Epithelial cell of esophagus (primary cell): ENCODE data around the gene ZNF385D.

Source experiments
- DNase-seq: peaks from one replicate; pipeline ENCODE4 v3.0.0; 2010; ENCODE audit warnings: low read depth
- H3K4me3 ChIP-seq: 2 replicates; pipeline ENCODE4 v1.5.1; 2011; ENCODE audit warnings: mild to moderate bottlenecking, low read length, control low read depth
- CTCF ChIP-seq: IDR thresholded peaks from 2 replicates; pipeline ENCODE4 v1.5.1; 2011; ENCODE audit warnings: low read depth, mild to moderate bottlenecking, low read length, control low read depth, inconsistent platforms; ENCODE audit not compliant: insufficient read depth; ENCODE audit errors: missing control alignments

Gene ZNF385D

GRCh38 chr3:21621181-21621651, 129.8 kb downstream of the ZNF385D start:
- no peak for TF ChIP-seq CTCF
- peak; percentile 63 for DNase-seq
- no peak overlapping the region for H3K4me3 ChIP-seq

GRCh38 chr3:21620511-21621155, 130.4 kb downstream of the ZNF385D start:
- H3K4me3 ChIP-seq, result no peak overlapping the region
- no peak for TF ChIP-seq CTCF
- peak; percentile 47 for DNase-seq

- no peak overlapping the region for H3K4me3 ChIP-seq
- DNase-seq, result no peak
- no peak for TF ChIP-seq CTCF
Measured at GRCh38 chr3:21618695-21619094, 132.3 kb downstream of the ZNF385D start.

- H3K4me3 ChIP-seq, result no peak overlapping the region
- TF ChIP-seq CTCF, result no peak
- no peak for DNase-seq
Measured at GRCh38 chr3:21613372-21614070, 137.5 kb downstream of the ZNF385D start.

- no peak for DNase-seq
- H3K4me3 ChIP-seq, result no peak overlapping the region
- TF ChIP-seq CTCF, result no peak
Measured at GRCh38 chr3:21601178-21601577, 149.8 kb downstream of the ZNF385D start.

GRCh38 chr3:21599890-21600289, 151.1 kb downstream of the ZNF385D start:
- no peak for TF ChIP-seq CTCF
- DNase-seq, result no peak
- no peak overlapping the region for H3K4me3 ChIP-seq

- no peak overlapping the region for H3K4me3 ChIP-seq
- no peak for TF ChIP-seq CTCF
- DNase-seq, result no peak
Measured at GRCh38 chr3:21592828-21593227, 158.2 kb downstream of the ZNF385D start.
